Osteoblast (primary cell): ENCODE measurements around the gene TOR4A. TPM values are rescaled to one million over a fixed set of nuclear protein-coding genes. Genes with fewer than 3 reads are reported as not detected.

ENCODE experiments used
- DNase-seq: peaks from one replicate; pipeline ENCODE4 v3.0.0; 2011; ENCODE audit warnings: low spot score, mixed read lengths; ENCODE audit not compliant: insufficient read length; ENCODE audit errors: missing footprints
- H2AFZ ChIP-seq: 2 replicates; pipeline ENCODE4 v1.6.0; 2011; ENCODE audit warnings: mild to moderate bottlenecking, low read length
- H3K27ac ChIP-seq: 2 replicates; pipeline ENCODE4 v1.5.1; 2011; ENCODE audit warnings: mild to moderate bottlenecking, low read depth, low read length, moderate library complexity
- H3K27me3 ChIP-seq: 2 replicates; pipeline ENCODE4 v1.6.0; 2012; ENCODE audit warnings: mild to moderate bottlenecking, control low read depth, inconsistent platforms, low read length, moderate library complexity; ENCODE audit not compliant: insufficient read depth
- H3K36me3 ChIP-seq: 2 replicates; pipeline ENCODE4 v1.5.1; 2011; ENCODE audit warnings: mild to moderate bottlenecking, low read length, control low read depth, moderate library complexity; ENCODE audit not compliant: insufficient read depth
- H3K4me1 ChIP-seq: 2 replicates; pipeline ENCODE4 v1.5.1; 2011; ENCODE audit warnings: mild to moderate bottlenecking, low read length, control low read depth, moderate library complexity; ENCODE audit not compliant: insufficient read depth
- H3K4me2 ChIP-seq: 2 replicates; pipeline ENCODE4 v1.6.0; 2011; ENCODE audit warnings: mild to moderate bottlenecking, low read length; ENCODE audit not compliant: insufficient read depth
- H3K4me3 ChIP-seq: fragments of 200-600 bp; sonication (generic); 3 replicates; pipeline ENCODE4 v1.5.1; 2012; ENCODE audit warnings: mild to moderate bottlenecking, low read length, inconsistent platforms; ENCODE audit not compliant: insufficient read depth
- H3K79me2 ChIP-seq: 2 replicates; pipeline ENCODE4 v1.6.0; 2012; ENCODE audit warnings: mild to moderate bottlenecking, low read length, control low read depth, inconsistent platforms; ENCODE audit not compliant: insufficient read depth
- H3K9me3 ChIP-seq: 2 replicates; pipeline ENCODE4 v1.5.1; 2011; ENCODE audit warnings: low read depth, low read length, control low read depth
- H4K20me1 ChIP-seq: 2 replicates; pipeline ENCODE4 v1.6.0; 2012; ENCODE audit warnings: mild to moderate bottlenecking, low read length, control low read depth; ENCODE audit not compliant: insufficient read depth
- CTCF ChIP-seq: IDR thresholded peaks from 2 replicates; pipeline ENCODE4 v1.5.1; 2011; ENCODE audit warnings: mild to moderate bottlenecking, low read depth, low read length, moderate library complexity; ENCODE audit errors: extremely low read depth
- total RNA-seq: library from RNA; depleted of rRNA; stranded (reverse); fragments of >200 nt; gene quantifications from 2 replicates; pipeline ENCODE4 v1.2.3, GENCODE V29; 2012

The TOR4A gene
- total RNA-seq, 1 donor, result 2.5 TPM

DNA sequence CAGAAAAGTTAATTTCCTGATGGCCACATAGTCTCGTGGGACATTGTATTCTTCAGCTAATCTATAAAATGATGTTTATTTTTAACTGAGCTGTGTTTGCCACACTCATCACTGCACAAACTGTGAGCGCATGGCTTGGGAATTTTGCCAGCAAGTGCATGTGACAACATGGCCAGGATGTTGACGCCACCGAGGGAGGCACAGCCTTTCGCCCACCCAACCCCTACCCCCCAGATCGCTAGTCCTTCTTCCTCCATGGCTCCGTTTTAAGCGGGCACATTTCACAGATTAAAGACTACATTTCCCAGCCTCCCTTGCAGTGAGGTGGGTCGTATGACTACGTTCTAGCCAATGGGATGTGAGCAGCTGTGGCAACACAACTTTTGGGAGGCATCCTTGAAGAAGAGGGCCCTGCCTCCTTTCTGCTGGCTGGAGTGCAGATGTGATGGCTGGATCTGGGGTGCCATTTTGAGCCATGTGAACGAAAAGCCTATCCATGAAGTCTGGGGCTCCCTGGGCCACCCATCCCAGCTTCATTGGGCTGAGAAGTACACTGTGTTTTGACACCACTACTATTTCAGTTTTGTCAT, 16.7 kb downstream of the TOR4A start:
- Histone ChIP-seq H3K4me1 (peaks cover 4% of the 10 kb centered on the region), H3K27me3 (peaks cover 38% of the 10 kb centered on the region), H3K36me3 (no peaks in the 10 kb centered on the region), H3K79me2 (no peaks in the 10 kb centered on the region), H2AFZ (no peak overlapping the region), H3K4me2 (no peak overlapping the region), H4K20me1 (peaks cover 3% of the 10 kb centered on the region), H3K9me3 (peaks cover 3% of the 10 kb centered on the region), H3K27ac (no peak overlapping the region), H3K4me3 (no peak overlapping the region)
- no peak for TF ChIP-seq CTCF
- no peak for DNase-seq

DNA sequence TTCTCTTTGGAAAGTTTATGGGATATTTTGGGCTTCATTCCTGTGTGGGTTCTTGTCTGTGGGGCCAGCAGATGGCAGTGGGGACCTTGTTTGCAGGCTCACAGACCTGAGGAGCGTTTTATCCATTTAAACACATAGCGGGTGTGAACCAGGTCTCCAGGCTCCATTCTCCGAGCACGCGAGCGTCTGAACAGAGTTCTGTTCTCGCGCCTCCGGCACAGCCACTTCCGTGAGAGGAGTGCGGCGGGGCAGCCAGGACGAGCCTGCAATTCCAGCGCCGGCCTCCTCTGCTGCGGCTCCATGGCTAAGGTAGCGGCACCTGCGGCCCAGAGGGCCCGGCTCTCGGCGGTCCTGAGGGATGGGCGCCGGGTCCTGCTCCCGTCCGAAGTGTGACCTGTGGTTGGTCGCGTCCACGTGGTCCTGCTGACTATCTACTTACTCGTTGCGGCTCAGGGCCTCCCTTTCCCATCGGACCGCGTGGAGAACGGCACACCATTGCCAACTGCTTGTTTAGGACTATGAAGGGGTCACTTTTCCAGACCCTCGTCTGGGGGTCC, 17.2 kb downstream of the TOR4A start:
- no peaks in the 10 kb centered on the region for H3K36me3 ChIP-seq
- H3K4me2 ChIP-seq, result peak overlapping the region; percentile 51
- no peak overlapping the region for H3K27ac ChIP-seq
- peaks cover 4% of the 10 kb centered on the region for H3K4me1 ChIP-seq
- peaks cover 3% of the 10 kb centered on the region for H3K9me3 ChIP-seq
- no peaks in the 10 kb centered on the region for H3K79me2 ChIP-seq
- DNase-seq, result peak; percentile 98
- H3K4me3 ChIP-seq, result peak overlapping the region; percentile 13
- peak; percentile 44 for TF ChIP-seq CTCF
- no peak overlapping the region for H2AFZ ChIP-seq
- peaks cover 3% of the 10 kb centered on the region for H4K20me1 ChIP-seq
- peaks cover 43% of the 10 kb centered on the region for H3K27me3 ChIP-seq

- H3K4me2 ChIP-seq, result peak overlapping the region; percentile 51
- DNase-seq, result peak; percentile 99
- H3K36me3 ChIP-seq, result no peaks in the 10 kb centered on the region
- H3K4me3 ChIP-seq, result no peak overlapping the region
- H3K27me3 ChIP-seq, result peaks cover 49% of the 10 kb centered on the region
- no peaks in the 10 kb centered on the region for H3K79me2 ChIP-seq
- no peak overlapping the region for H2AFZ ChIP-seq
- TF ChIP-seq CTCF, result peak; percentile 14
- H3K9me3 ChIP-seq, result peaks cover 3% of the 10 kb centered on the region
- peaks cover 4% of the 10 kb centered on the region for H3K4me1 ChIP-seq
- H4K20me1 ChIP-seq, result peaks cover 3% of the 10 kb centered on the region
- no peak overlapping the region for H3K27ac ChIP-seq
Observed at GRCh38 chr9:137295238-137295811, 17.8 kb downstream of the TOR4A start.
